ENCODE data around the gene PDE11A.

GRCh38 chr2:178115271-178115670, 42.7 kb upstream of the PDE11A start:
- TF ChIP-seq CTCF (IDR thresholded peaks at IDR 0.05; ENCODE audit: low read depth, low read length), result no peak
- no peak for TF ChIP-seq EZH2phosphoT487 (IDR thresholded peaks at IDR 0.05; ENCODE audit: low read depth)
